Ishikawa (cell line): Measurements from ENCODE around the gene NANS.

Source experiments
- CEBPB ChIP-seq: IDR thresholded peaks from 2 replicates; pipeline ENCODE4 v1.6.1; 2012
- CREB1 ChIP-seq: IDR thresholded peaks from 2 replicates; pipeline ENCODE4 v1.6.1; 2012; ENCODE audit warnings: low read depth
- EGR1 ChIP-seq: IDR thresholded peaks from 2 replicates; pipeline ENCODE4 v1.6.1; 2012
- EP300 ChIP-seq: IDR thresholded peaks from 2 replicates; pipeline ENCODE4 v1.6.1; 2012; ENCODE audit warnings: borderline replicate concordance
- FOXM1 ChIP-seq: IDR thresholded peaks from 2 replicates; pipeline ENCODE4 v1.6.1; 2012; ENCODE audit warnings: low read depth, borderline replicate concordance
- NFIC ChIP-seq: IDR thresholded peaks from 2 replicates; pipeline ENCODE4 v1.6.1; 2012
- RAD21 ChIP-seq: IDR thresholded peaks from 2 replicates; pipeline ENCODE4 v1.6.1; 2012; ENCODE audit warnings: low read depth
- TAF1 ChIP-seq: IDR thresholded peaks from 2 replicates; pipeline ENCODE4 v1.6.1; 2012; ENCODE audit warnings: low read depth, mild to moderate bottlenecking
- TCF12 ChIP-seq: IDR thresholded peaks from 2 replicates; pipeline ENCODE4 v1.6.1; 2012; ENCODE audit warnings: low read depth
- TEAD4 ChIP-seq: IDR thresholded peaks from 2 replicates; pipeline ENCODE4 v1.6.1; 2012
- YY1 ChIP-seq: IDR thresholded peaks from 2 replicates; pipeline ENCODE4 v1.6.1; 2012; ENCODE audit warnings: low read depth
- ZBTB7A ChIP-seq: IDR thresholded peaks from 2 replicates; pipeline ENCODE4 v1.6.1; 2012; ENCODE audit warnings: low read depth
- TF ChIP-seq, protein P1 (sequence below): IDR thresholded peaks from 2 replicates; pipeline ENCODE4 v1.6.1; 2012
- TF ChIP-seq, protein P2 (sequence below): IDR thresholded peaks from 2 replicates; pipeline ENCODE4 v1.6.1; 2012; ENCODE audit warnings: low read depth, mild to moderate bottlenecking
- TF ChIP-seq, protein P3 (sequence below): IDR thresholded peaks from 2 replicates; pipeline ENCODE4 v1.6.1; 2012

The NANS gene

DNA sequence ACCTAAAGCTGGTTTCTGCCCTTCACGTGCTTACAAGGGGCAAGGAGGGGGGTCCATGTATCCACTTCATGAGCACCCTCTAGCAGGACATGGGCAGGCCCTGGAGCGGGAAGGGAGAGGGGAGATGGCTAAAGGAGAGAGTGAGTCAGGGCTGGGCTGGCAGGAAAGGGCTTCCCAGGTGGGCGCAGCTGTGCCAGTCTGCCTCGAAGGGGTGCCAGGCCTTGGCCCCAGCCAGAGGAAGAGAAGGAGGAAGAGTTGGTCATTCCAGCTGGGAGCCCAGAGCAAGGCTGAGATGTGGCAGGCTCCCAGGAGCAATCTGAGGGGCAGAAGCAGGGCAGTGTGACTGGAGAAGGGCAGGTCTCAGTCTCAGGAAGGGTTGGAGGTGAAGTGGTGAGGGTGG is 37.8 kb downstream of the NANS start:
- TF ChIP-seq EGR1: no peak
- TF ChIP-seq CREB1: no peak
- no peak for TF ChIP-seq CEBPB
- TF ChIP-seq FOXM1: no peak
- no peak for TF ChIP-seq YY1
- no peak for TF ChIP-seq TCF12
- TF ChIP-seq ZBTB7A: no peak
- TF ChIP-seq NFIC: no peak
- no peak for TF ChIP-seq TAF1
- TF ChIP-seq TEAD4: no peak
- no peak for TF ChIP-seq RAD21
- TF ChIP-seq, protein P1, sequence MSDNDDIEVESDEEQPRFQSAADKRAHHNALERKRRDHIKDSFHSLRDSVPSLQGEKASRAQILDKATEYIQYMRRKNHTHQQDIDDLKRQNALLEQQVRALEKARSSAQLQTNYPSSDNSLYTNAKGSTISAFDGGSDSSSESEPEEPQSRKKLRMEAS: no peak
- TF ChIP-seq EP300: no peak
- TF ChIP-seq, protein P2, sequence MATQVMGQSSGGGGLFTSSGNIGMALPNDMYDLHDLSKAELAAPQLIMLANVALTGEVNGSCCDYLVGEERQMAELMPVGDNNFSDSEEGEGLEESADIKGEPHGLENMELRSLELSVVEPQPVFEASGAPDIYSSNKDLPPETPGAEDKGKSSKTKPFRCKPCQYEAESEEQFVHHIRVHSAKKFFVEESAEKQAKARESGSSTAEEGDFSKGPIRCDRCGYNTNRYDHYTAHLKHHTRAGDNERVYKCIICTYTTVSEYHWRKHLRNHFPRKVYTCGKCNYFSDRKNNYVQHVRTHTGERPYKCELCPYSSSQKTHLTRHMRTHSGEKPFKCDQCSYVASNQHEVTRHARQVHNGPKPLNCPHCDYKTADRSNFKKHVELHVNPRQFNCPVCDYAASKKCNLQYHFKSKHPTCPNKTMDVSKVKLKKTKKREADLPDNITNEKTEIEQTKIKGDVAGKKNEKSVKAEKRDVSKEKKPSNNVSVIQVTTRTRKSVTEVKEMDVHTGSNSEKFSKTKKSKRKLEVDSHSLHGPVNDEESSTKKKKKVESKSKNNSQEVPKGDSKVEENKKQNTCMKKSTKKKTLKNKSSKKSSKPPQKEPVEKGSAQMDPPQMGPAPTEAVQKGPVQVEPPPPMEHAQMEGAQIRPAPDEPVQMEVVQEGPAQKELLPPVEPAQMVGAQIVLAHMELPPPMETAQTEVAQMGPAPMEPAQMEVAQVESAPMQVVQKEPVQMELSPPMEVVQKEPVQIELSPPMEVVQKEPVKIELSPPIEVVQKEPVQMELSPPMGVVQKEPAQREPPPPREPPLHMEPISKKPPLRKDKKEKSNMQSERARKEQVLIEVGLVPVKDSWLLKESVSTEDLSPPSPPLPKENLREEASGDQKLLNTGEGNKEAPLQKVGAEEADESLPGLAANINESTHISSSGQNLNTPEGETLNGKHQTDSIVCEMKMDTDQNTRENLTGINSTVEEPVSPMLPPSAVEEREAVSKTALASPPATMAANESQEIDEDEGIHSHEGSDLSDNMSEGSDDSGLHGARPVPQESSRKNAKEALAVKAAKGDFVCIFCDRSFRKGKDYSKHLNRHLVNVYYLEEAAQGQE: no peak
- TF ChIP-seq, protein P3, sequence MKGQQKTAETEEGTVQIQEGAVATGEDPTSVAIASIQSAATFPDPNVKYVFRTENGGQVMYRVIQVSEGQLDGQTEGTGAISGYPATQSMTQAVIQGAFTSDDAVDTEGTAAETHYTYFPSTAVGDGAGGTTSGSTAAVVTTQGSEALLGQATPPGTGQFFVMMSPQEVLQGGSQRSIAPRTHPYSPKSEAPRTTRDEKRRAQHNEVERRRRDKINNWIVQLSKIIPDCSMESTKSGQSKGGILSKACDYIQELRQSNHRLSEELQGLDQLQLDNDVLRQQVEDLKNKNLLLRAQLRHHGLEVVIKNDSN: no peak

DNA sequence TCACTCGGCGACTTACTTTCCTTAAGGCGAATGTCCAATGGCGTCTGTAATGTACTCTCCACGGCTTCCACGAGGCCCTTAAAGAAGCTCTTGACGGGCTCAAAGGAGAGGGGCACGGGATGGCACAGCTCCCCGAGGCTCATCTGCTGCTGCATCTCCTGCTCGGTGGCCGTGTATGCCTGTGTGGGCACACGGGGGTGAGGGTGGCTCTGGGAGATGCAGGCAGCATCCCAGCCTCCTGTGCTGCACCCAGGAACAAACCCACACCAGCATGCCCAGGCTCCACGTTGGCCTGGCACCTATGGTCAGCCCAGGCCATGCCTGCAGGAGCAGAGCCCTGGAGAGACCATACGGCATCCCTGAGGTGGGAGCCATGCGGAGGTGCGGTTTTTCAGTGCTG is 38.3 kb downstream of the NANS start:
- no peak for TF ChIP-seq CEBPB
- no peak for TF ChIP-seq NFIC
- TF ChIP-seq, protein P1: no peak
- no peak for TF ChIP-seq ZBTB7A
- no peak for TF ChIP-seq TAF1
- no peak for TF ChIP-seq YY1
- no peak for TF ChIP-seq TEAD4
- no peak for TF ChIP-seq EGR1
- TF ChIP-seq CREB1: no peak
- TF ChIP-seq RAD21: no peak
- TF ChIP-seq EP300: no peak
- TF ChIP-seq TCF12: no peak
- TF ChIP-seq, protein P3: no peak
- no peak for TF ChIP-seq FOXM1
- TF ChIP-seq, protein P2: no peak

DNA sequence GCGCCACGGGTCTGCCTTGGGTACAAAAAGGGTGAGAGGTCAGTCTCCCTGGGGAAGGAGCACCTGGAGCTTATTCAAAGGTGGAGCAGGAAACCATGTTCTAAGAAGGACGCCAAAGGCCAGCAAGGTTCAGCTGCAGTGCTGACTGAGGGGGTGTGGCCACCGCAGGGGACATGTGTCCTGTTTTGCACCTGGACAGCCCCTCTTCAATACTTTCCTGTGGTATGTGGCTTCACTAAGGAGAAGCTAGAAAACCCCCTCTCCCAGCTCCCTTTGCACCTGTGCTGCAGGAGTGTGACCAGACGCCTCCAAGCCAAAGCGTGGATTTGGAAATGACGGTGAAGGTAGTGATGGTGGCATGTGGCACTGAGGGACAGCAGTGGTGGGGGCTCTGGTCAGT is 38.9 kb downstream of the NANS start:
- TF ChIP-seq, protein P1: no peak
- TF ChIP-seq TCF12 (no peak), CEBPB (no peak), FOXM1 (no peak), NFIC (no peak), TEAD4 (no peak), EGR1 (no peak), TAF1 (no peak), ZBTB7A (no peak), EP300 (no peak), YY1 (no peak), RAD21 (no peak), CREB1 (no peak)
- TF ChIP-seq, protein P2: no peak
- TF ChIP-seq, protein P3: no peak

DNA sequence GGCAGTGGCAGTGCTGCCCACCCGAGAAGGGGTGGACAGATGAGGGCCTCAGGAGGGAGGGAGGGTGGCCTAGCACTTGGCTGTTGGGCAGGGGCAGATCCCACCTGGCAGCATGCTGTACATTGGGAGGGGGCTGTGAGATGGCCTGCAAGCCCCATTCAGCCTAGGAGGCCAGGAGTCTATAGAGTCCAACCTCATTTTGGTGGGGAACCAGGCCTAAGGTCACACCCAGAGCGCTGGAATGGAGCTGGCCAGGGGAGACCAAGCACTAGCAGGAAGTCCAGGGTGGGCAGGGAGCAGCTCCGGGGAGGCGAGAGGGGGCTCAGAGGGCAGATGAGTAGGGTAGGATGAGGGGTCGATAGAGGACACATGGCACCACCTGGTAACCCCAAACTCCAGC is 39.6 kb downstream of the NANS start:
- TF ChIP-seq CREB1: no peak
